EL (cell line): ENCODE measurements around the gene CWC27.
"Not testable (repeated sequence)": the region's sequence is repeated elsewhere in the genome, so short reads cannot be mapped to it uniquely, and the experiment has no call there.

Source experiments
- DNase-seq: peaks from one replicate; pipeline ENCODE4 v3.0.0-alpha.2; 2016

Gene CWC27

GRCh38 chr5:64789457-64789856 lies 20.7 kb downstream of the CWC27 start:
- DNase-seq = peak; percentile 46

- DNase-seq = peak; percentile 53
Observed at GRCh38 chr5:64790210-64790609, 21.5 kb downstream of the CWC27 start.

- DNase-seq = no peak
Observed at GRCh38 chr5:64792469-64792868, 23.7 kb downstream of the CWC27 start.

GRCh38 chr5:64794053-64794770 lies 25.5 kb downstream of the CWC27 start:
- no peak for DNase-seq

- no peak for DNase-seq
Observed at GRCh38 chr5:64796301-64796700, 27.6 kb downstream of the CWC27 start.

GRCh38 chr5:64800926-64801325 lies 32.2 kb downstream of the CWC27 start:
- peak; percentile 29 for DNase-seq

GRCh38 chr5:64806537-64806936 lies 37.8 kb downstream of the CWC27 start:
- DNase-seq = no peak

- no peak for DNase-seq
Observed at GRCh38 chr5:64807520-64807919, 38.8 kb downstream of the CWC27 start.

- peak; percentile 63 for DNase-seq
Observed at GRCh38 chr5:64811050-64811640, 42.4 kb downstream of the CWC27 start.

GRCh38 chr5:64814073-64814472 lies 45.3 kb downstream of the CWC27 start:
- DNase-seq = no peak

- DNase-seq = no peak
Observed at GRCh38 chr5:64818245-64818644, 49.5 kb downstream of the CWC27 start.

- not testable (repeated sequence) for DNase-seq
Observed at GRCh38 chr5:64819345-64819744, 50.6 kb downstream of the CWC27 start.

- no peak for DNase-seq
Observed at GRCh38 chr5:64822320-64822719, 53.6 kb downstream of the CWC27 start.

GRCh38 chr5:64826541-64826940 lies 57.8 kb downstream of the CWC27 start:
- DNase-seq = no peak

- DNase-seq = no peak
Observed at GRCh38 chr5:64827703-64828102, 59.0 kb downstream of the CWC27 start.

GRCh38 chr5:64830650-64831049 lies 61.9 kb downstream of the CWC27 start:
- not testable (repeated sequence) for DNase-seq

GRCh38 chr5:64831996-64832395 lies 63.3 kb downstream of the CWC27 start:
- no peak for DNase-seq

GRCh38 chr5:64834037-64834436 lies 65.3 kb downstream of the CWC27 start:
- no peak for DNase-seq

GRCh38 chr5:64834611-64835010 lies 65.9 kb downstream of the CWC27 start:
- DNase-seq = no peak

GRCh38 chr5:64835266-64835665 lies 66.5 kb downstream of the CWC27 start:
- DNase-seq = no peak

- DNase-seq = no peak
Observed at GRCh38 chr5:64836190-64836755, 67.5 kb downstream of the CWC27 start.

GRCh38 chr5:64836786-64837185 lies 68.1 kb downstream of the CWC27 start:
- no peak for DNase-seq

- DNase-seq = peak; percentile 3
Observed at GRCh38 chr5:64838376-64838775, 69.6 kb downstream of the CWC27 start.

- peak; percentile 6 for DNase-seq
Observed at GRCh38 chr5:64838803-64839202, 70.1 kb downstream of the CWC27 start.
